GM21723 (cell line): ENCODE data around the gene SOCS2.
"Not testable (repeated sequence)": the region's sequence is repeated elsewhere in the genome, so short reads cannot be mapped to it uniquely, and the experiment has no call there.

Experiments
- ATAC-seq: cut with Tn5 transposase; IDR thresholded peaks from one replicate; pipeline ENCODE4 v1.9.1; 2021; ENCODE audit warnings: mild to moderate bottlenecking, moderate library complexity; ENCODE audit not compliant: unreplicated experiment

Gene SOCS2

GRCh38 chr12:93592641-93593406 is 20.3 kb downstream of the SOCS2 start:
- no peak for ATAC-seq

GRCh38 chr12:93593843-93594242 is 21.4 kb downstream of the SOCS2 start:
- no peak for ATAC-seq

- ATAC-seq = no peak
These were observed 22.4 kb downstream of the SOCS2 start for GRCh38 chr12:93594766-93595311.

GRCh38 chr12:93595351-93595750 is 22.9 kb downstream of the SOCS2 start:
- no peak for ATAC-seq

GRCh38 chr12:93597608-93598007 is 25.1 kb downstream of the SOCS2 start:
- no peak for ATAC-seq

- no peak for ATAC-seq
These were observed 26.7 kb downstream of the SOCS2 start for GRCh38 chr12:93599192-93599591.

- no peak for ATAC-seq
These were observed 29.1 kb downstream of the SOCS2 start for GRCh38 chr12:93601591-93601990.

GRCh38 chr12:93602897-93603668 is 30.6 kb downstream of the SOCS2 start:
- ATAC-seq = no peak

- ATAC-seq = no peak
These were observed 31.3 kb downstream of the SOCS2 start for GRCh38 chr12:93603762-93604161.

- no peak for ATAC-seq
These were observed 35.8 kb downstream of the SOCS2 start for GRCh38 chr12:93608313-93608712.

GRCh38 chr12:93609281-93610192 is 37.1 kb downstream of the SOCS2 start:
- no peak for ATAC-seq

- no peak for ATAC-seq
These were observed 40.3 kb downstream of the SOCS2 start for GRCh38 chr12:93612776-93613175.

GRCh38 chr12:93614917-93615596 is 42.6 kb downstream of the SOCS2 start:
- ATAC-seq = no peak

GRCh38 chr12:93616584-93617101 is 44.2 kb downstream of the SOCS2 start:
- ATAC-seq = no peak

- ATAC-seq = no peak
These were observed 46.5 kb downstream of the SOCS2 start for GRCh38 chr12:93618891-93619410.

- ATAC-seq = no peak
These were observed 49.5 kb downstream of the SOCS2 start for GRCh38 chr12:93621986-93622385.

GRCh38 chr12:93622485-93622884 is 50.0 kb downstream of the SOCS2 start:
- ATAC-seq = no peak

GRCh38 chr12:93624595-93625294 is 52.3 kb downstream of the SOCS2 start:
- ATAC-seq = peak; percentile 82

GRCh38 chr12:93625295-93625645 is 52.8 kb downstream of the SOCS2 start:
- ATAC-seq = not testable (repeated sequence)
